HepG2 (cell line): Measurements from ENCODE around the gene CDC34. TPM values are rescaled to one million over a fixed set of nuclear protein-coding genes. Genes with fewer than 3 reads are reported as not detected.

ENCODE experiments used
- ATAC-seq: fragments of 200-7000 bp; cut with Tn5 transposase; 3 replicates; pipeline ENCODE4 v1.9.1; 2020; ENCODE audit warnings: mild to moderate bottlenecking, moderate library complexity
- BruUV-seq: library from RNA; stranded (reverse); fragments of 400-500 nt; replicated peaks from 2 replicates; lab custom pipeline; 2021; lab: Mats Ljungman, UMichigan
- CTCF ChIA-PET: fragments of 300-600 bp; formaldehyde crosslinking; extraction: SDS; loops from one replicate; lab custom pipeline; 2021; ENCODE audit warnings: low total read pairs, inconsistent platforms, low intra/inter-chr PET ratio; lab: Yijun Ruan, JAX
- POLR2A ChIA-PET: fragments of 350-600 bp; sonication (Branson Sonifier 250); formaldehyde crosslinking; loops from one replicate; lab custom pipeline; 2020; ENCODE audit warnings: antibody characterized with exemption, inconsistent platforms; lab: Yijun Ruan, JAX
- DNase-seq: peaks from one replicate; pipeline ENCODE4 v3.0.0-alpha.2; 2015; ENCODE audit warnings: low spot score
- FAIRE-seq: peaks from 3 replicates; lab custom pipeline; 2011; peaks lifted over from hg19 to GRCh38; lab: Jason Lieb, UNC
- H2AFZ ChIP-seq: one replicate; pipeline ENCODE4 v1.6.1; 2011; ENCODE audit warnings: low read length, inconsistent platforms
- H3K27ac ChIP-seq: fragments of 300-600 bp; 3 replicates; pipeline ENCODE4 v1.8.0; 2011; ENCODE audit warnings: mixed run types, mild to moderate bottlenecking, mixed read lengths, low read length, inconsistent platforms; ENCODE audit not compliant: insufficient read depth; ENCODE audit errors: extremely low read length
- H3K27me3 ChIP-seq, 2 experiments: fragments of 200-600 bp in 1 of 2; 2 replicates in 1 of 2; 3 replicates in 1 of 2; pipeline versions ENCODE4 v1.6.0 to v1.8.0; 2011; ENCODE audit warnings: low read length in 2 of 2, mild to moderate bottlenecking in 2 of 2, moderate library complexity in 2 of 2, inconsistent platforms in 1 of 2; ENCODE audit not compliant: insufficient read depth in 2 of 2, control insufficient read depth in 1 of 2
- H3K36me3 ChIP-seq, 2 experiments: fragments of 200-600 bp in 1 of 2; replicated peaks in 1 of 2; 2 replicates in 1 of 2; 3 replicates in 1 of 2; pipeline versions ENCODE4 v1.5.1 to v1.8.0; 2011; ENCODE audit warnings: low read length in 2 of 2, inconsistent platforms in 1 of 2; ENCODE audit not compliant: insufficient read depth in 2 of 2, control insufficient read depth in 1 of 2
- H3K4me1 ChIP-seq: 2 replicates; pipeline ENCODE4 v1.5.1; 2012; ENCODE audit warnings: low read length, inconsistent platforms; ENCODE audit not compliant: insufficient read depth
- H3K4me2 ChIP-seq: 2 replicates; pipeline ENCODE4 v1.6.0; 2011; ENCODE audit warnings: low read depth, low read length, inconsistent platforms
- H3K4me3 ChIP-seq, 3 experiments: fragments of 200-600 bp in 1 of 3; sonication (generic), shearing (Covaris generic) in 1 of 3; replicated peaks in 1 of 3; 2 replicates each; pipeline ENCODE4 v1.5.1; 2011 to 2016; ENCODE audit warnings: low read length in 3 of 3, inconsistent platforms in 2 of 3, low read depth in 2 of 3, mild to moderate bottlenecking in 2 of 3, control low read depth in 1 of 3, mixed read lengths in 1 of 3; ENCODE audit not compliant: insufficient read depth in 1 of 3
- H3K79me2 ChIP-seq: one replicate; pipeline ENCODE4 v1.6.1; 2011; ENCODE audit warnings: low read length, inconsistent platforms; ENCODE audit not compliant: insufficient read depth
- H3K9ac ChIP-seq: 2 replicates; pipeline ENCODE4 v1.6.0; 2011; ENCODE audit warnings: mild to moderate bottlenecking, low read depth, low read length, inconsistent platforms; ENCODE audit not compliant: insufficient read depth
- H3K9me3 ChIP-seq: 2 replicates; pipeline ENCODE4 v1.5.1; 2012; ENCODE audit warnings: mild to moderate bottlenecking, low read length
- H4K20me1 ChIP-seq: 2 replicates; pipeline ENCODE4 v1.6.0; 2011; ENCODE audit warnings: inconsistent platforms, mild to moderate bottlenecking, low read length, moderate library complexity; ENCODE audit not compliant: insufficient read depth
- AGO2 ChIP-seq: fragments of 200-400 bp; formaldehyde crosslinking; optimal IDR thresholded peaks from 2 replicates; pipeline ENCODE3; 2017; ENCODE audit warnings: mild to moderate bottlenecking, low read depth, low read length, moderate library complexity
- DNMT1 ChIP-seq: sonication (generic); formaldehyde crosslinking; IDR thresholded peaks from 2 replicates; pipeline ENCODE4 v1.5.1; 2020; ENCODE audit warnings: mild to moderate bottlenecking, missing genetic modification reagents
- HNRNPL ChIP-seq: fragments of 200-400 bp; formaldehyde crosslinking; IDR thresholded peaks from 2 replicates; pipeline ENCODE4 v1.6.1; 2017; ENCODE audit warnings: mild to moderate bottlenecking, low read depth, low read length
- MAFF ChIP-seq: IDR thresholded peaks from 2 replicates; pipeline ENCODE4 v1.6.1; 2011; ENCODE audit warnings: low read depth, low read length, improper control_type of control experiment
- MYNN ChIP-seq: sonication (generic); formaldehyde crosslinking; IDR thresholded peaks from 2 replicates; pipeline ENCODE4 v1.4.0; 2020; ENCODE audit warnings: mild to moderate bottlenecking, low read depth, missing genetic modification reagents
- NBN ChIP-seq: fragments of 450-650 bp; conservative IDR thresholded peaks from 2 replicates; pipeline ENCODE4 v1.6.1; 2017
- RBM39 ChIP-seq: fragments of 200-400 bp; formaldehyde crosslinking; IDR thresholded peaks from one replicate; pipeline ENCODE4 v1.6.1; 2018; ENCODE audit warnings: antibody characterized with exemption, mild to moderate bottlenecking, low read depth, low read length; ENCODE audit not compliant: poor library complexity, severe bottlenecking
- ZNF263 ChIP-seq: sonication (generic); formaldehyde crosslinking; IDR thresholded peaks from 2 replicates; pipeline ENCODE4 v1.4.0; 2020; ENCODE audit warnings: missing genetic modification reagents
- ZNF274 ChIP-seq: sonication (generic); formaldehyde crosslinking; IDR thresholded peaks from 2 replicates; pipeline ENCODE4 v1.5.1; 2020; ENCODE audit warnings: mild to moderate bottlenecking, missing genetic modification reagents
- ZNF34 ChIP-seq: sonication (generic); formaldehyde crosslinking; IDR thresholded peaks from 2 replicates; pipeline ENCODE4 v1.4.0; 2020; ENCODE audit warnings: mild to moderate bottlenecking, missing genetic modification reagents, borderline replicate concordance
- ZNF431 ChIP-seq: sonication (generic); formaldehyde crosslinking; IDR thresholded peaks from 2 replicates; pipeline ENCODE4 v1.9.0; 2022; ENCODE audit warnings: missing genetic modification reagents, low read depth, mild to moderate bottlenecking, borderline replicate concordance
- ZNF564 ChIP-seq: sonication (generic); formaldehyde crosslinking; IDR thresholded peaks from 2 replicates; pipeline ENCODE4 v1.8.1; 2023; ENCODE audit warnings: mild to moderate bottlenecking, missing genetic modification reagents
- ZNF619 ChIP-seq: sonication (generic); formaldehyde crosslinking; IDR thresholded peaks from 2 replicates; pipeline ENCODE4 v1.4.0; 2020; ENCODE audit warnings: mild to moderate bottlenecking, missing genetic modification reagents
- ZSCAN22 ChIP-seq: sonication (generic); formaldehyde crosslinking; IDR thresholded peaks from 2 replicates; pipeline ENCODE4 v1.4.0; 2020; ENCODE audit warnings: mild to moderate bottlenecking, missing genetic modification reagents
- WGBS: methylation state at CpG from one replicate; pipeline ENCODE4 v1.1.6; 2017; ENCODE audit warnings: low lambda C conversion rate; 5-methylcytosine and 5-hydroxymethylcytosine counted together
- in situ Hi-C: cut with HindIII; loops from 2 replicates; pipeline ENCODE4 v1.10.0; 2017; ENCODE audit warnings: low pct_unique_long_range_greater_than_20kb; ENCODE audit not compliant: extremely low pct_ligation_motif_present
- intact Hi-C: fragments of 100-400 bp; cut with micrococcal nuclease; formaldehyde crosslinking; loops from one replicate; pipeline ENCODE4 v1.10.0; 2022; ENCODE audit not compliant: unreplicated experiment
- polyA plus RNA-seq, 8 experiments: library from polyadenylated mRNA; depleted of rRNA in 3 of 8; stranded (reverse) in 7 of 8; unstranded in 1 of 8; fragments of >200 nt; fragmentation: Illumina TruSeq in 4 of 8; extraction: Trizol in 4 of 8; gene quantifications; 2 replicates each; pipeline versions ENCODE4 v1.2.1 to v1.2.3, GENCODE V29; 2011 to 2016; ENCODE audit warnings: low read depth in 4 of 8, missing spikeins in 1 of 8, mixed read lengths in 1 of 8; ENCODE audit not compliant: insufficient read depth in 1 of 8
- total RNA-seq, 5 experiments: library from RNA; depleted of rRNA; stranded (reverse); fragments of >200 nt; fragmentation: Illumina TruSeq; extraction: Trizol; gene quantifications; 2 replicates each; pipeline ENCODE4 v1.2.3, GENCODE V29; 2016; ENCODE audit warnings: low read depth in 1 of 5
- TF ChIP-seq, protein P1 (sequence below): IDR thresholded peaks from 2 replicates; pipeline ENCODE4 v1.6.1; 2016; ENCODE audit warnings: low read depth, control low read depth
- TF ChIP-seq, protein P2 (sequence below): IDR thresholded peaks from 2 replicates; pipeline ENCODE4 v1.6.1; 2016; ENCODE audit warnings: low read depth, borderline replicate concordance

Gene CDC34
- total and polyA plus RNA-seq, 2 of the 13 experiments (the other 11 are each of a cell fraction or from before 2014, with no cell fraction given), result 138 to 150 TPM

GRCh38 chr19:577439-578392 is 46.2 kb downstream of the CDC34 start:
- ATAC-seq (no peak), DNase-seq (no peak), FAIRE-seq (no peak)
- ChIA-PET POLR2A (no interaction called here), CTCF (no interaction called here)
- peaks cover 16% of the 10 kb centered on the region for H3K4me1 ChIP-seq
- H3K9me3 ChIP-seq, result no peaks in the 10 kb centered on the region
- intact Hi-C loops, result no loop called here
- H2AFZ ChIP-seq, result no peak overlapping the region
- H3K4me3 ChIP-seq, result peak overlapping the region in 1 of 3 experiments; percentile 48; a peak in 1 of 6 replicates
- peaks cover 35% of the 10 kb centered on the region in 2 experiments; a peak in 4 of 5 replicates for H3K36me3 ChIP-seq
- H3K4me2 ChIP-seq, result peak overlapping the region; percentile 23; the same call in 1 of the 2 replicates
- in situ Hi-C loops, result no loop called here
- no peak overlapping the region for H3K27ac ChIP-seq
- no peak overlapping the region for H3K9ac ChIP-seq
- peaks cover 84% of the 10 kb centered on the region for H4K20me1 ChIP-seq
- WGBS, result 93% methylated on average over 33 of the region's 66 CpGs
- BruUV-seq, result no TSS peak
- H3K27me3 ChIP-seq, result no peaks in the 10 kb centered on the region; a peak in 1 of 5 replicates
- peaks cover 68% of the 10 kb centered on the region for H3K79me2 ChIP-seq
- TF ChIP-seq ZSCAN22 (CRISPR knock-in tag) (no peak), ZNF34 (CRISPR knock-in tag) (no peak), ZNF564 (CRISPR knock-in tag) (no peak), RBM39 (no peak), AGO2 (peak; percentile 60), MYNN (CRISPR knock-in tag) (no peak), ZNF619 (CRISPR knock-in tag) (no peak), MAFF (no peak), ZNF274 (CRISPR knock-in tag) (no peak), DNMT1 (CRISPR knock-in tag) (no peak), ZNF431 (CRISPR knock-in tag) (no peak), ZNF263 (CRISPR knock-in tag) (no peak), NBN (no peak), HNRNPL (0 out of 2 replicates have a peak, but pooled peaks have one; percentile 48)
- TF ChIP-seq, protein P1, sequence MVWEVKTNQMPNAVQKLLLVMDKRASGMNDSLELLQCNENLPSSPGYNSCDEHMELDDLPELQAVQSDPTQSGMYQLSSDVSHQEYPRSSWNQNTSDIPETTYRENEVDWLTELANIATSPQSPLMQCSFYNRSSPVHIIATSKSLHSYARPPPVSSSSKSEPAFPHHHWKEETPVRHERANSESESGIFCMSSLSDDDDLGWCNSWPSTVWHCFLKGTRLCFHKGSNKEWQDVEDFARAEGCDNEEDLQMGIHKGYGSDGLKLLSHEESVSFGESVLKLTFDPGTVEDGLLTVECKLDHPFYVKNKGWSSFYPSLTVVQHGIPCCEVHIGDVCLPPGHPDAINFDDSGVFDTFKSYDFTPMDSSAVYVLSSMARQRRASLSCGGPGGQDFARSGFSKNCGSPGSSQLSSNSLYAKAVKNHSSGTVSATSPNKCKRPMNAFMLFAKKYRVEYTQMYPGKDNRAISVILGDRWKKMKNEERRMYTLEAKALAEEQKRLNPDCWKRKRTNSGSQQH (CRISPR knock-in tag), result no peak
- TF ChIP-seq, protein P2, sequence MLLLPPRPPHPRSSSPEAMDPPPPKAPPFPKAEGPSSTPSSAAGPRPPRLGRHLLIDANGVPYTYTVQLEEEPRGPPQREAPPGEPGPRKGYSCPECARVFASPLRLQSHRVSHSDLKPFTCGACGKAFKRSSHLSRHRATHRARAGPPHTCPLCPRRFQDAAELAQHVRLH (CRISPR knock-in tag), result no peak
